Loucy (cell line): Measurements from ENCODE around the gene DRC1.

Experiments
- H2AFZ ChIP-seq: fragments of 200-600 bp; sonication (generic); 2 replicates; pipeline ENCODE4 v1.6.0; 2016; ENCODE audit warnings: antibody characterized with exemption, mild to moderate bottlenecking, low read length, moderate library complexity
- H3F3A ChIP-seq: fragments of 200-600 bp; 2 replicates; pipeline ENCODE4 v1.6.0; 2016; ENCODE audit warnings: antibody characterized with exemption, low read depth, mild to moderate bottlenecking
- H3K27me3 ChIP-seq: fragments of 200-600 bp; sonication (generic); 2 replicates; pipeline ENCODE4 v1.6.1; 2014; ENCODE audit warnings: low read length, mild to moderate bottlenecking; ENCODE audit not compliant: insufficient read depth, poor library complexity, severe bottlenecking
- H3K36me3 ChIP-seq: fragments of 200-600 bp; sonication (generic); 2 replicates; pipeline ENCODE4 v1.6.1; 2016; ENCODE audit warnings: low read length; ENCODE audit not compliant: insufficient read depth
- H3K4me1 ChIP-seq: fragments of 200-600 bp; sonication (generic); 2 replicates; pipeline ENCODE4 v1.5.1; 2014; ENCODE audit warnings: low read length, mild to moderate bottlenecking; ENCODE audit not compliant: insufficient read depth, poor library complexity, severe bottlenecking
- H3K4me2 ChIP-seq: fragments of 200-600 bp; sonication (generic); 2 replicates; pipeline ENCODE4 v1.6.0; 2014; ENCODE audit warnings: antibody characterized with exemption, low read length, low read depth, mild to moderate bottlenecking; ENCODE audit not compliant: poor library complexity, severe bottlenecking
- H3K4me3 ChIP-seq: fragments of 200-600 bp; sonication (generic); 2 replicates; pipeline ENCODE4 v1.5.1; 2014; ENCODE audit warnings: low read length, mild to moderate bottlenecking, mixed read lengths; ENCODE audit not compliant: poor library complexity, severe bottlenecking
- H3K79me2 ChIP-seq: fragments of 200-600 bp; sonication (generic); 2 replicates; pipeline ENCODE4 v1.6.1; 2014; ENCODE audit warnings: low read length; ENCODE audit not compliant: insufficient read depth
- H3K9ac ChIP-seq: fragments of 200-600 bp; sonication (generic); 2 replicates; pipeline ENCODE4 v1.6.0; 2014; ENCODE audit warnings: mild to moderate bottlenecking, low read depth, low read length, moderate library complexity; ENCODE audit not compliant: poor library complexity, severe bottlenecking
- H3K9me2 ChIP-seq: fragments of 200-600 bp; sonication (generic); replicated peaks from 2 replicates; pipeline ENCODE4 v1.6.1; 2016; ENCODE audit warnings: low read depth, low read length, mixed read lengths
- H3K9me3 ChIP-seq: fragments of 200-600 bp; sonication (generic); 2 replicates; pipeline ENCODE4 v1.6.1; 2014; ENCODE audit warnings: mild to moderate bottlenecking, antibody characterized with exemption, low read length, low read depth; ENCODE audit not compliant: insufficient read depth
- H4K20me1 ChIP-seq: fragments of 200-600 bp; sonication (generic); 2 replicates; pipeline ENCODE4 v1.6.0; 2014; ENCODE audit warnings: antibody characterized with exemption, low read length, mild to moderate bottlenecking; ENCODE audit not compliant: insufficient read depth, poor library complexity, severe bottlenecking
- CTCF ChIP-seq: fragments of 200-600 bp; sonication (generic); conservative IDR thresholded peaks from 2 replicates; pipeline ENCODE4 v1.5.1; 2014; ENCODE audit warnings: mild to moderate bottlenecking, antibody characterized with exemption, low read length
- EZH2phosphoT487 ChIP-seq: fragments of 200-600 bp; IDR thresholded peaks from 2 replicates; pipeline ENCODE4 v1.6.1; 2018; ENCODE audit warnings: antibody characterized with exemption, mild to moderate bottlenecking, moderate library complexity, borderline replicate concordance

The DRC1 gene

DNA sequence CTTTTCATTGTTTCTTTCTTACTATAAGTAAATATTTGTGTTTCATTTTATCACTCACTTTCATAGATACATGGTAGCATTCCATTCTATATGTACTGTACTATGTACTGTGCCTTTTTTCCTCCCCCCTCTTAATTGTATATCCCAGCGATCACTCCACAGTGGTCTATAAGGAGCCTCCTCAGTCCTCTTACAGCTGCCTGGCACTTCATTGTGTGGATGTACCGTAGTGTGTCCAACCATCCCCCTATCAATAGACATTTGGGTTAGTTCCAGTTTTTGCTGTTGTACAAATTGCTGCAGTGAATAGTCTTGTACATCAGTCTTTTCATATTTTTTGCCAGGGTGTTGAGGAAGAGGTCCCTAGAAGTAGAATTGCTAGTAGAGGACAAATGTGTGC is 21.4 kb upstream of the DRC1 start:
- Histone ChIP-seq H3K9ac (no peak overlapping the region), H4K20me1 (no peaks in the 10 kb centered on the region), H3K36me3 (peaks cover 68% of the 10 kb centered on the region; the same call in 1 of the 2 replicates), H3K79me2 (no peaks in the 10 kb centered on the region), H2AFZ (no peak overlapping the region), H3K9me3 (no peaks in the 10 kb centered on the region), H3K9me2 (no peaks in the 10 kb centered on the region), H3K4me1 (no peaks in the 10 kb centered on the region), H3K27me3 (no peaks in the 10 kb centered on the region), H3K4me2 (no peak overlapping the region), H3K4me3 (no peak overlapping the region), H3F3A (no peaks in the 10 kb centered on the region)
- TF ChIP-seq EZH2phosphoT487 (no peak), CTCF (no peak)

DNA sequence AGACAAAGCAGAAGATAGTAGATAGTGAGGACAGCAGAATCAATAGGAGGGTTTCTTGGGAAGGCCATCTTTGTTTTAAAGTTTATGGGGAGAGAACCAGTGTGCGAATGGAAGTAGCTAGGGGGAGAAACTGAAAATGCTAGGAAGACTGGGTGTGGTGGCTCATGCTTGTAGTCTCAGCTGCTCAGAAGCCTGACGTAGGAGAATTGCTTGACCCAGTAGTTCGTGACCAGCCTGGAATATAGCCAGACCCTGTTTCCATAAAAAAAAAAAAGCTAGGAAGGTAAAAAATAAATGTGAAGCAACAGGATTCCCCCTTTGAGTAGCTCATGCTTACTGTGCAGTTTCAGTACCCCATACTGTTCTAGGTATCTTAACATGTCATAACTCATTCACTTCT is 19.2 kb upstream of the DRC1 start:
- no peak overlapping the region for H3K4me2 ChIP-seq
- no peaks in the 10 kb centered on the region for H4K20me1 ChIP-seq
- no peaks in the 10 kb centered on the region for H3K4me1 ChIP-seq
- H3K36me3 ChIP-seq, result peaks cover 61% of the 10 kb centered on the region; the same call in 1 of the 2 replicates
- no peaks in the 10 kb centered on the region for H3K9me2 ChIP-seq
- H3F3A ChIP-seq, result no peaks in the 10 kb centered on the region
- H2AFZ ChIP-seq, result no peak overlapping the region
- TF ChIP-seq CTCF (no peak), EZH2phosphoT487 (no peak)
- H3K4me3 ChIP-seq, result no peak overlapping the region
- no peaks in the 10 kb centered on the region for H3K79me2 ChIP-seq
- H3K27me3 ChIP-seq, result no peaks in the 10 kb centered on the region
- H3K9ac ChIP-seq, result no peak overlapping the region
- H3K9me3 ChIP-seq, result no peaks in the 10 kb centered on the region

DNA sequence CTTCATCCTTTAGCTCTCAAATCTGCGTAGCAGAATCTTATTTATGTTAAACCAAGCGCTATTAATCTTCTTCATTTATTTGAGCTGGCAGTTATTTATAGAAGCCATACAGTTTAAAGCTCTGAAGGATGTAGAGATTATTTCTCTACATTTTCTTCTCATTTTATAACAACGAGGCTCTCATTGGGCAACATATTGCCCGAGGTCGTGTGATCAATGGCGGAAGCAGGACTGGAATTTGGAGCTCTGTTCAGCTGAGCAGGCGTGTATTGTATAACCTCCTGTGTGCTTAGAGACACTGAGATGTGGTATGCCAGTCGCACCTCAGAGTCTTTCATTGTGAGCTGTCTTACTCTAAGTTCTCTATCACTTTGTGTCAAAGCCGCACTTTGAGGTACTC is 17.5 kb upstream of the DRC1 start:
- H3K9me3 ChIP-seq, result no peaks in the 10 kb centered on the region
- no peak overlapping the region for H3K4me3 ChIP-seq
- no peaks in the 10 kb centered on the region for H3K27me3 ChIP-seq
- no peak overlapping the region for H2AFZ ChIP-seq
- H3K4me2 ChIP-seq, result no peak overlapping the region
- no peaks in the 10 kb centered on the region for H3K79me2 ChIP-seq
- H3K9ac ChIP-seq, result no peak overlapping the region
- H3K36me3 ChIP-seq, result peaks cover 62% of the 10 kb centered on the region
- H3K4me1 ChIP-seq, result no peaks in the 10 kb centered on the region
- no peak for TF ChIP-seq CTCF
- no peak for TF ChIP-seq EZH2phosphoT487
- no peaks in the 10 kb centered on the region for H3F3A ChIP-seq
- no peaks in the 10 kb centered on the region for H3K9me2 ChIP-seq
- H4K20me1 ChIP-seq, result no peaks in the 10 kb centered on the region
